Stimulated activated CD8-positive, alpha-beta memory T cell treated with anti-CD3 and anti-CD28 coated beads, Interleukin-15, amount 100 ng/mL, for 1 hour (primary cell): ENCODE measurements around the gene BPIFB3.
"Not testable (repeated sequence)": the region's sequence is repeated elsewhere in the genome, so short reads cannot be mapped to it uniquely, and the experiment has no call there.

Source experiments
- DNase-seq: peaks from one replicate; pipeline ENCODE4 v3.0.0-alpha.2; 2020; ENCODE audit warnings: low read depth

The BPIFB3 gene

DNA sequence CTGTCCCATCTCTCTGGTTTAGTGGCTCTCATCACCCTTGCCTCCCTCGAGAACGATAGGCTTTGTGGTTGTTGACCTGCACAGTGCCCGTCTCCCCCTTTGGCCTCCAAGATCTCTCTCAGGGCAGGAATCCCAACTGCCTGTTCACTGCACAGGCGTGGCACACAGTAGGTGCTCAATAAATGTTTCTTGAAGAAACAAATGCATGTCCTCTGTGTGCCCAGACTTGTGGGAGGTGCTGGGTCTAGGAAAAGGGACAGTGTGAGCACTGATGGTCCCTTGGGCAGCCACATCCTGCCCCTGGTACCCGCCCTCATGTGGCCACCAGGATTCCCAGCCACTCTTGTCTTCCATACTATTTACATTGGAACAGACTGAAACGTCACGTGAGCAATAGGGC, 24.8 kb upstream of the BPIFB3 start:
- DNase-seq: no peak

DNA sequence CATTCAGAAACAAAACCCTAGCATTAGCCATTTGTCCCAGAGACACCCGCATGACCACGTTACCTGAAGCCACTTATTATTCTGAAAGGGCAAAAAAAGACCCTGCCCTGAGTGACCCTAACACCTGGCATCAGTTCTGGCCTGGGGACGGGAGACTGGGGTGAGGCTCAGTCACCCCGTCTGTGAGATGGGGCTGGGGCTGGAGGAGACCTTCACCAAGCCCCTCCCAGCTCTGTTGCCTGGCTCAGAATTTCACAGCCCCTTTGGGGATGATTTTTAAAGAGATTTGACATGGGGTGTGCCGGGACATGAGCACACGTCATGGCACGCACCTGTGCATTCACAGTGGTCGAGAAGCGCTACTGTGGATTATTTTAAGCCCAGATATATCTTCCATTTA, 23.6 kb upstream of the BPIFB3 start:
- no peak for DNase-seq

DNA sequence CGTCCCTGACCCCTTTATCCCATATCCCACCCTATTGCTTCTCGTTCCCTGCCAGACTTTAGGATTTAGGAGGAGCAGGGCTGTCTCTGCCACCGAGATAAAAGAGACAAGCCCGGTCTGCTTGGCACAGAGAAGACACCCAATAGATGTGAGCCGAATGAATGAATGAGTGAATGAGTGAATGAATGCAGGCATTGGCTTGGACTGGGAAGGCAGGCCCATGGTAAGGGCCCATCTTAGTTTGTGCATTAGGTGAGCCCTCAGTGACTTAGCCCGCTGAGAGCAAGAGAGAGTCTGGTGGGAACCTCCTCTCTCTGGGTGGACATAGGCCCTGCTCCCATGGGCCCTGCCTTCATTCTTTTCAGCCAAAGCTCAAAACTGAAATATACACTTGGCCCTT, 23.1 kb upstream of the BPIFB3 start:
- no peak for DNase-seq

DNA sequence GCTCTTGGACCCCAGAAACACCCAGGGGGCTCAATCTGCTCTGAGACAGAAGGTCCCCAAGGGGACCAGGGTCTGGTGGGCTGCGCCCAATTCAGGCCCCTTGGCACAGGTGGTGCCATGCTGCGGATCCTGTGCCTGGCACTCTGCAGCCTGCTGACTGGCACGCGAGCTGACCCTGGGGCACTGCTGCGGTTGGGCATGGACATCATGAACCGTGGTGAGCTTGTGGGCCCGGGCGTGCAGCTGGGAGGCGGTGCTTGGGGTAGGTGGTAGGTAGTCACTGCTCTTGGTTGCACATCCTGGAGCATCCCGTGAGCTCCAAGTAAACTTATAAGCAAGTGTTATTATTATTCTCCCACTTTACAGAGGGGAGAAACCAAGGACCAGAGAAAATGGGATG, 22.2 kb upstream of the BPIFB3 start, which contains the start of gene BPIFB6:
BPIFB6 (plus strand) TSS at position 118 of the 400 bp plus-strand sequence; CDS start at position 118, 0 bp downstream.
- no peak for DNase-seq

DNA sequence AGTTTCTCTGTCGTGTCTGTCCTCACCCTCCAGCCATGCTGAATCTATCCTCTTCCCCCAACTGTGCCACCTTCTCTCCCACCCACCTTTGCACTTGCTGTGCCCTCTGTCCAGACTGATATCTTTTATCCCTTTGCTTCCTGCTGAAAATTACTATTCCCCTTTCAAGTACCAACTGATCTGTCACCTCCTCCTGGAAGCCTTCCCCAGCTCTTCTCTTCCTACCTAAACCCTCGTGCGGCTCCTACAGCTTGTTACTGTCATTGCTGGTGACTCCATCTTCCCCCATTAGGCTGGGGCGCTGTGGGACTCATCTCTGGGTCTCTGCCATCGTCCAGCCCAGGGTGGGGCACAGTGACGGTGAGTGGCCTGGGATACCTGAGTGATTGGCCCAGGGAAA, 21.1 kb upstream of the BPIFB3 start:
- DNase-seq: no peak

DNA sequence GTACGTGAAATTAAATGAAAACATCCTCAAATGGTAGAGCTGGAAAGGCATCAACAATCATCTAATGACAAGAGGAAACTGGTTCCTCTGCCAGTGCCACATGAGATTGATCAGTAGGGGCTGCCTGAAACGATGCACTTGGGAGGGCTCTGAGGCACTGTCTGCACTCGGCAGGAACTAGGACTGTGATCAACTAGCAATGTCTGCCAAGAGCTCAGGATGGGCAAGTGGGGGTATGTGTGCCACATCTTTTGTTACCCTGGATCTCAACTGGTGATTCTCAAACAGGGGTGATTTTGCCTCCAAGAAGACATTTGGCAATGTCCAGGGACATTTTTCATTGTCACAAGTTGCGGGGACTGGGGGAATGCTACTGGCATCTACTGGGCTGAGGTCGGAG, 20.3 kb upstream of the BPIFB3 start:
- DNase-seq: no peak

DNA sequence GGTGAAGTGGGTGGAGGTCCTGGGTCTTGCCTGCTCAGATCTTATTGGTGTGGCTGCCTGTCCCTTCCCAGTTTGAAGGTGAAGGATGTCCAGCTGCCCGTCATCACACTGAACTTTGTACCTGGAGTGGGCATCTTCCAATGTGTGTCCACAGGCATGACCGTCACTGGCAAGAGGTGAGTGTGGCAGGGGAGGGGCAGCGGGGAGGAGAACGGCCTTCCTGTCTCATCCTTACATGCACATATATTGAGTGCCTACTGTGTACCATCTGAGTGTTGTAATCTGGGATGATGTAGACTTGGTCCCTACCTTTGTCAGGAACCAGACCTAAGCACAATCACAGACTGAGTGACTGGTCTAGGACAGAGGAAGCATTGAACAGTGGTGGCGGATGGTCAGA, 19.6 kb upstream of the BPIFB3 start:
- DNase-seq: no peak

DNA sequence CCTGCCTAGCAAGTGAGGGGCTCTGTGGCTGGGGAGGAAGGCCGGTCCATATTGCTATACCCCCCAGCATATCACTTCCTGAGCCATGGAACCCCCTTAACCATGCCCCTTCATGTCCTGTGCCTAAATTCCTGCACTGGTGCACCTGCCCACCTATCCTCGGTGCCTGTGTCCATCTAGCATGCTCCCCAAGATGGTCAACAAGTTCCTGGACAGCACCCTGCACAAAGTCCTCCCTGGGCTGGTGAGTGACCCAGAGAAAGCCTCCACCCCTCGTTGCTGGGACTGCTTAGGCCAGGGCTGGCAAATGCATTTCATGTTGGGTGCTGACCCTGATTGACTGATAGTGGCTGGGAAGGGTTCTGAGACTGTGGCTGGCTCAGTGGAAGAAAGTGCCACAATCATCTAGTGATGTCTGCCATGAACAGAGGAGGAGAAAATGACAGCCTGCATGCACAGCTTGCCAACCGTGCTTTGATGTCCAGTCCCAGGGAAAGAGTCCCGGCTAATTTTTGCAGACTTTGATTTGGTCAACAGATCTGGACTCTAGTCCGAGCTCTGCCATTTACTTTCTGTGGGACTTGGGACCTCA, 18.7 kb upstream of the BPIFB3 start:
- DNase-seq: no peak

DNA sequence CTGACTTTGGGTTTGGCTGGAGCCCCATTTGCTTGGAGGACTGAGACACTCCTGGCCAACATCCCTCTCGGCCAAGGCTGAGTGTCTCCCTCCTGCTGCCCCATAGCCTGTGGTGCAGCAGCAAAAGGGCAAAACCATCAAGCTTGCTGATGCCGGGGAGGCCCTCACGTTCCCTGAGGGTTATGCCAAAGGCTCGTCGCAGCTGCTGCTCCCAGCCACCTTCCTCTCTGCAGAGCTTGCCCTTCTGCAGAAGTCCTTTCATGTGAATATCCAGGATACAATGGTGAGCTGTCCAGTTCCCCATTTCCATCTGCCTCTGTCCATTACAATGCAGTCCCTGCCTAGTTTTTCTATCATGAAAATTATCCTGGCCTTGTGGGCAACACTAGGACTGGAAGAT, 16.2 kb upstream of the BPIFB3 start:
- no peak for DNase-seq

DNA sequence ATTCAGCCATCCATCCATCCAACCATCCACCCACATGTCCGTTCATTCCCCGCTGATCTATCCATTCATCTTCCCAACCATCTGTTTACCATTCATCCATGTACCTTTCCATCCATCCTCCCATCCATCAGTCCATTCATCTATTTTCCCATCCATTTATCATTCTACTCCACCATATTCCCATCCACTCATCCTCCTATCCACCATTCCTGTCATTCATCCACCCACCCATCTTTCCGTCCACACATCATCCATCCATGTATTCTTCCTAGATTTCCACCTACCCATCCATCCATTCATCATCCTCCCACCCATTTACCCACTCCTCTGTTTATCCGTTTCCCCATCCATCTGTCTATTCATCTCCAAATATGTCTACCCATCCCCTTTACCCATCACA, 15.5 kb upstream of the BPIFB3 start:
- DNase-seq: no peak

DNA sequence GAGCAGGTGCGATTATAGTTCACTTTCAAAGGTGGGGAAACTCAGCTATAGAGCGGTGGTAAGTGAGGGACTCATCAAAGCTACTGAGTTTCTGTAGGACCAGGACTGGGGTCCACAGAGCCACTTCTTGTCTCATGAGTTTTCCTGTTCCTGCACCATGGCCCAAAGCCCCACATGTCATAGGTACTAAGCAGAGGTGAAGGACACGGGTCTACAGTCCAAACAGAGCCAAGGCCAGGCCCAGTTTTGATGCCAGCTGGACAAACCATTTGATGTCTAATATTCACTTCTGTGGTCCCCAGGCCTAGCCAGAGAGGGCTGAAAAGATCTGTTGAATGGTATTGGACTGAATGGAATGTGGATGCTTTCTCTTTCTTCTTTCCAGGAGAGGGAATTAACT, 11.3 kb upstream of the BPIFB3 start:
- no peak for DNase-seq

DNA sequence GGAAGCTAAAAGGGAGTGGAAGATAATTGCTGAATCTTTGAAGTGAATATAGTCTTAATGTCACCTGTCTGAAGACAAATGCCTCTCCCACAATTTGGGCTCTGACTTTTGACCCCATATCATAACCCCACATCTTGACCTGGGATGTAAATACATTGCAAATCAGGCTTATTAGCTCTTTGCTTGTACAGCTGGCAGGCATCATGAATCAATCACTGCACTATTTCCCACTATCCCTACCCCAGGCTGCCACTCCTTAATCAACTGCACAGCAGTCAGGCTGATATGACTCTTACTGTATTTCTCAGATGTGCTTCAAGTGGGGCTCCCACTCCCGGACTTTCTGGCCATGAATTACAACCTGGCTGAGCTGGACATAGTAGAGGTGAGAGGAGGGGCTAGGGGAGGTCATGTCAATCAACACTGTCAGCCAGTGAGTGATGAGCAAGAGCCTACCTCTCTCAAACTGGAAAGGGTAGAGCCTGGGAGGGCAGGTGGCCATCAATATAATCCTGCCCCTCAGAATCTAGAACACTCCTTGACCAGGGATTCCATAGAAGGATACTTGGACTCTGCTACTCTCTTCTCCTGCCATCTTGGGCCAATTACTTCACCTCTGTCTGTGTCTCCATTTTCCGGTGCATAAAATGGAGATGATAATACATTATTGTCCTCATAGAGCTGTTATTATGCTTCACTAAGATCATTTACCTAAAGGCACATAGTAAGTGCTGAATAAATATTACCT, 10.5 kb upstream of the BPIFB3 start:
- DNase-seq: no peak

DNA sequence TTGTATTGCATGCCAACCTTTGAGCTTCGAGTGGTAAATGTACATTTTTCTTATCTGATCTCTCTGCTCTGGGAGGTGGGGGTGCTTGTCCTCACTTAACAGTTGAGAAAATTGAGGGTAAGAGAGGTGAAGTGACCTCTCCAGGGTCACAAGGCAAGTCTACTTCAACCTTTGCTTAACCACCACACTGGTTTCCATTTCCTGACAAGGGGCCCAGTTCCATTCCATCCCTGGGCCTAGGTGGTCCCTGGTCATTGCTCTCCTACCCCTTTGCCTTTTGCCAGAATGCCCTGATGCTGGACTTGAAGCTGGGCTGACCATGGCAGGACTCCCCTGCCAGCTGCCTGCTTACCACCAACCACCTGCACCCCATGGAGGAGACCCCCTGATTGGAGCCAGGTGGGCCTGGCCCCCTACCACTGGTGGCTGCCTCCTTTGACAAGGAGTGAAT, 9.9 kb upstream of the BPIFB3 start:
- no peak for DNase-seq

DNA sequence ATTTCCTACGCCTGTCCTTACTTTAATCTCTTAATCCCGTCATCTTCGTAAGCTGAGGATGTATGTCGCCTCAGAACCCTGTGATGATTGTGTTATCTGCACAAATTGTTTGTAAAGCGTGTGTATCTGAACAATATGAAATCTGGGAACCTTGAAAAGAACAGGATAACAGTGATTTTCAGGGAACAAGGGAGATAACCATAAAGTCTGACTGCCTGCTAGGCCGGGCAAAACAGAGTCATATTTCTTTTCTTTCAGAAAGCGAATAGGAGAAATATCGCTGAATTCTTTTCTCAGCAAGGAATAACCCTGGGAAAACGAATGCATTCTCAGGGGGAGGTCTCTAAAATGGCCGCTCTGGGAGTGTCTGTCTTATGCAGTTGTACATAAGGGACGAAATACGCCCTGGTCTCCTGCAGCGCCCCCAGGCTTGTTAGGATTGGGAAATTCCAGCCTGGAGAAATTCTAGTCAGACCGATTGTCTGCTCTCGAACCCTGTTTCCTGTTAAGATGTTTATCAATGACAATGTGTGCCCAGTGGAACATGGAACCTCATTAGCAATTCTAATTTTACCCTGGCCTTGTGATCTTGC, 8.5 kb upstream of the BPIFB3 start:
- DNase-seq: not testable (repeated sequence)

DNA sequence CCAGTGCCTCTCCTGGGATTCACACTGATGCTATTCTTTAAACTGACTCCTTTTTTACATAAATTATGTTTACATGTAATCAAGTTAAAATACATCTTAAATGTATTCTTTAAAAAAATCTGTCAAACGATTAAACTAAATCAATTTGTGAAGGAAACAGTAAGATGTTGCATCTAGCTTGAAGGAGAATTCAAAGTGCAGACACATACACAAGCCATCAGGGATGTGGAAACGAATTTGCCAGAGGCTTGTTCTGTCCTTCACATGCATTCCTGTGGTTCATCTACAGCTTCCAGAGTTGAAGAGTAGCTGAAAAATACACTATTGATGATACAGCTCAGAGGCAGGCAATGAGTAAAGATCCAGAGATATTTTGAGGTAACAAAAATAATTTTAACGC, 7.3 kb upstream of the BPIFB3 start:
- DNase-seq: no peak

DNA sequence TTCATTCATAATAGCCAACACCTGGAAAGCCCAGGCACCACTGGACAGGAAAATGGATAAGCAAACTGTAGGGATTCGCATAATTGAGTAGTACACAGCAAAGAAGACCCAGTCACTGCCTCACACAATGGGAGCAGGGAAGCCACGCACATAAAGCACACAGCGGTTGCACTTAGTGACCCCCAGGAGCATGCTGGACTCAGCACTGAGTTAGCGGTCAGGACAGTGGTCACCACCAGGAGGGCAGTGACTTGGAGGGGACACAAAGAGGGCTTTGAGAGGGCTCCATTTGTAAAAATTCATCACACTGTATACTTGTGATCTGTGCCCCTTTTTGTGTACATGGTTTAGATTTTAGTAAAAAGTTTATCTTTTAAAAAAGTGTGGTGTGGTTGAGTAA, 2.4 kb upstream of the BPIFB3 start:
- DNase-seq: no peak

DNA sequence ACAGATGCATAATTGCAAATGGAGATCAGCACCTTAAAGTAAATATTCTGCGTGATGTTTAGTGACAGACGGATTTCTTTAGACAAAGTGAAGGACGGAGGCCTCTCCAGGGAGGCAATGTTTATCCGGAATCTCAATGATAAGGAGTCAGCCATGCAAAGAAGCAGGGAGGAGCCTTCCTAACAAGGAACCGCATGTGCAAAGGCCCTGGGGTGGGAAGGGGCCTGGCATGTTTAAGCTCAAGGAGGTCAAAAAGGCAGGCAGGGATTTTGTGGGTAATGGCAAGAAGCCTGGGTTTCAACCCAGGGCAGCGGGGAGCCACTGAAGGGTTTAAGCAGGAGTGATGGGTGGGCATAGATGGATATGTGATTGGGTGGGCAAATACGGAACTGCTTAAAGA, 678 bp downstream of the BPIFB3 start:
- DNase-seq: no peak

DNA sequence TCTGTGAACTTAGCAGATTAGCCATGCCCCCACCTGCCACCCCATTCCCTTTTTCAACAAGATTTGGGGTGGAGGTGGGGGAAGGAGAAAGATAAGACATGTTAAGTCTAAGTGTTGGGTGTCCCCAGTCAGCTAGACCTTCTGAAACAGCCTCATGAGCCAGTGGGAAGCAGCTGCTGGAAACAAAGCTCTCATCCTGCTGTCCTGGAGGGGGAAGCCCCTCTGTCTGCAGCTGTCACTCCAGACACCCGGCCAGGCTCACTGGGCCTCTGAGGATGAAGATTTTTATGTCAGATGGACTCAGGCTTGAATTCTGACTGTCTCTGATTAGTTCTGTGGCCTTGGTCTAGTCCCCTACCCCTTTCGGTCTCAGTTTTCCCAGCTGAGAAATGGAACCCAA, 1.1 kb downstream of the BPIFB3 start:
- no peak for DNase-seq

DNA sequence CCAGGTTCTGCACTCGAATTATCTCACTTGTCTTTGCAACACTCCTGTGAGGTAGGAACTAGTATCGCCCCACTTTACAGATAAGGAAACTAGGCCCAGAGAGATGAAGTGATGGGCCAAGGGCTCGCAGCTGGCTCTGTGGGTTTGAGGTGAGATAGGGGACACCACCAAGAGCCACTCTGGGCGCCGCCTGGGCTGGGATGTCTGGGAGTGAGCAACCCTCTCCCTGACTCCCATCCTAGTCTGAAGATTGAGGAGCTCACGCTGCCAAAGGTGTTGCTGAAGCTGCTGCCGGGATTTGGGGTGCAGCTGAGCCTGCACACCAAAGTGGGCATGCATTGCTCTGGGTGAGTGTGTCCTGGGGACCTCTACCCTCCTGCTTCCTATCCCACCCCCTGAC, 5.4 kb downstream of the BPIFB3 start:
- DNase-seq: no peak

DNA sequence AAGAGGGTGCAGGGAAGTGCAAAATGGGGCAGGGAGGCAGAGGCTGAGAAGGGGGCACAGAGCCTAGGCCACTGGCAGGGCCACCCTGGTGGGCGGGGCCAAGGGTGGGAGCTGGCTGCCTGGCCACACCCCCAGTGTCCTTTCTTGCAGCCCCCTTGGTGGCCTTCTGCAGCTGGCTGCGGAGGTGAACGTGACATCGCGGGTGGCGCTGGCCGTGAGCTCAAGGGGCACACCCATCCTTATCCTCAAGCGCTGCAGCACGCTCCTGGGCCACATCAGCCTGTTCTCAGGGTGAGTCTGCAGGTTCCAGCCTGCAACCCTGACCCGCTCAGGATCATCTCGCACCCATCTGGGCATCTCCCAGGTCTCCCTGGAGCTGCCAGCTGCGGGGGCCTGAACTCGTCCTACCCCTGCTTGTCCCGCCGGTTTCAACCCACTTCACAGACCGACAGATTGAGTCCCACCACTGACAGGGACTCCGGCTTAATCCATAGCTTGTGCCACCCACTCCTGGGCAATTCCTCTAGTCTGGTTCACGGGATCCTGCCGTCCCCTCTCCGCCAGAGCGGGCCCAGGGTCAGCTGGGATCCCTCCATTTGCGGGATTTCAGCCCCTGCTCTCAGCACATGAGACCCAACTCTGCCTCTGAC, 6.2 kb downstream of the BPIFB3 start:
- DNase-seq: no peak

DNA sequence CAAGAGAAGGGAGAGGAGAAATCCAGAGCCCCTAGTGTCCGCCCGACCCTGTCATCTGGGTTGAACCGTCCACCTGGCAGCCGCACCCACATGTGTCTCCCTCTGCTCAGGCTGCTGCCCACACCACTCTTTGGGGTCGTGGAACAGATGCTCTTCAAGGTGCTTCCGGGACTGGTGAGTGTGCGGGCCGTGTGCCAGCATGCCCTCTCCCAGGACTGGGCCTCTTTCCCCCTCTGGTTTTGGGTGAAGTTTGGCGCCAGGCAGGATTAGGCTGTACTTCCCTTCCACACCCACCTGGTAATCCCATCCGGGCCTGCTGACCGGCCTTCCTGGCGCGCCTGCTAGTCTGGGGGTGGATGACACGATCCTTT, 7.9 kb downstream of the BPIFB3 start:
- DNase-seq: no peak

DNA sequence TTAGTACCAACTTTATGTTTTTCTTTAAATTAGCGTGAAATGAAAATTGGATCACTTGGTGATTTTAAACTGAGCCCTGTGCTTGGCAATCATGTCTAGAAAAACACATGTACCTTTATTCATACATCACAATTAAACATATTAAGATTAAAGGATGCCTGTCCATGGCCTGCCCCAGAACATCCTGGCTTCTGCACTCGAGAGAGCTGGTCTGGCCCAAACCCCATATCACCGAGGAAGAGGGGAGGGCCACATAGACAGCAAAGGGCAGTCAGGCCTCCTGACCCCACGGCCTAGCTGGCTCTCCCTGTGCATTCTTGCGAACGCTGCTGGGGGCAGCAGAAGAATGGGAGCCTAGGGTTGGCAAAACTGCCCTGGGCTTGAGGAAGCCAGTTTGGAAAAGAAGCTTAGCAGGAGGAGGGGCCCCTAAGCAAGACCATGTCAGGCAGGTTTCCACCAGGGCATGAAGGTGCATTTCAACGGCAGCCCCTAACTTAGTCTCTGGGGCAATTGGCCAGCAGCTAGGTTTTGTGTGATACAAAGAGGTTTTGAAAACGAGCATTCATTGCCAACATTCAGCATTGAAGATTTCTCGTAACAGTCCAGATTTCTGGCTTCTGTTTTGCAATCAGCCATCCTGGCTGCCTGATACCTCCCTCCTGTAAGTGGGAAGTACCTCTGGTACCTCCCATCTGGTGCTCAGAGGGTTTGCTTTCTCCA, 8.6 kb downstream of the BPIFB3 start:
- DNase-seq: no peak

DNA sequence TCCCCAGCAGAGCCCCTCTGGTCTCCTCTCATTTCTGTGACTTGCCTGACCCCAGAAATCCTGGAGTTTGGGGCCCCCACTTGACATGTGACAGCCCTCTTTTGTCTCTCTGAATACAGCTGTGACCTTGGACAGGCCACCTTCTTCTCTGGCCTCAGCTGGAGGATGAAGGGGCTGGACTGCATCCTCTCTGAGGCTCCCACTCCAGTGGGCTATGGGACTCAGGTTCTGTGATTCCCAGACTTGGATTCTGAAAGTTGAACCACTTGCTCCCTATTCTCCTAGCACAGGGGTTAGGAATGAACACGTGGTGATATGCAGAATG, 9.1 kb downstream of the BPIFB3 start:
- no peak for DNase-seq
